ENCODE measurements around the gene HIP1. TPM values are rescaled to one million over a fixed set of nuclear protein-coding genes. Genes with fewer than 3 reads are reported as not detected.
"Not testable (repeated sequence)": the region's sequence is repeated elsewhere in the genome, so short reads cannot be mapped to it uniquely, and the experiment has no call there.

The HIP1 gene
- polyA plus RNA-seq, 12 donors = 19.1 to 29.3 (median 24.8) TPM; not detected in 1

DNA sequence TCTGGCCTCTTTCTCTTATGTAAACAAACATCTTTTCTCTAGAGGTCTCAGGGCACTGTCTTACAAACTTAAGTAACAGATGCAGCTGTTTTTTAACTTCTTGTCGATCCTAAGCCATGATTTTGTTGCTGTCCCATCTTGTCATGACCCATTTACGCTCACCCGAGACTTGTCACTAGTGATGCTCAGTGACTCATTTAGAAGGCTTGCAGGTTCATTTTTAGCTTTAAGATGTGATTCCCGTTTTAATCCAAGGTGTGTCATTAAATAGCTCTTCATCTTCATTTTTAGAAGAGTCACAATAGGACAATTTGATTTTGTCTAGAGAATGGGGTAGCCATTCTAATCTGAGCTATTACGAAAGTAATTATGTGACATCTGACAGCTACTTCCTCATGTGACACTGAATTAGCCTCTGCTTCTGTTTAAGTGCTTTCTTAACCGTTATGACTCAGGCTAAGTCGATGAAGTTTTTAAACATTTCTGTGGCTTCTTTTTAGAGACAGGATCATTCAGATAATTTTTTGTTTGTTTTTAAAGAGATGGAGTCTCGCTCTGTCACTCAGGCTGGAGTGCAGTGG lies 203.9 kb downstream of the HIP1 start:
- no peak for DNase-seq

DNA sequence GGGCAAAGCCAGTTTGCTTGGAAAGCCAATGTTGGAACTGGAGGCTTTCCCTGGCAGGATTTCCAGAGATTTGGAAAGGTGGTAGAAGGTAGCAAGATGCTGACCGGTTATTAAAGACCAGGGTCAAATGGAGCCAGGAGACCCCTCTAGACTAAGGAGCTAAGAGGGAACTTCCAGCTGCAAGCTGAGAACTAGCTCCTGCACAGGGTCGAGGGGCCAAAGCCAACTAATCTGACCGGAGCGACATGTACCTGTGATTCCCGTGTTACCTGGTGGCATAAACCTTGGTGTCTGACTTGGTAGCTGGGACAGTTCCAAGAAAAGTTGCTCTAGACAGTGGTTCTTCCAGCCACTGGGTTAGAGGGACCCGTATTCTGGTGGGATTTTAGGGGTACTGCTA lies 204.8 kb downstream of the HIP1 start:
- no peak for DNase-seq

DNA sequence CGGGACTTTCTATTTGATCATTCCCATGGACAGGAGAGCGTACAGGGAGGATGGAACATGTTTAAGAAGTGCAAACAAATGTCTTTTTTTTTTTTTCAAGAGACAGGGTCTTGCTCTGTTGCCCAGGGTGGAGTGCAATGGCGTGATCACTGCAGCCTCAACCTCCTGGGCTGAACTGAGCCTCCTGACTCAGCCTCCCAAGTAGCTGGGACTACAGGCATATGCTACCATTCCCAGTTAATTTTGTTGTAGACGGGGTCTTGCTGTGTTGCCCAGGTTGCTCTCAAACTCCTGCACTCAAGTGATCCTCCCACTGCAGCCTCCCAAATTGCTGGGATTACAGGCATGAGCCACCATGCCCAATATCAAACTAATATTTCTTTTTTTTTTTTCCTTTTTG lies 206.1 kb downstream of the HIP1 start:
- no peak for DNase-seq

GRCh38 chr7:75531359-75531821 lies 207.4 kb downstream of the HIP1 start:
- DNase-seq = no peak

GRCh38 chr7:75527224-75527722 lies 211.5 kb downstream of the HIP1 start:
- DNase-seq = not testable (repeated sequence)

GRCh38 chr7:75521727-75522126 lies 217.0 kb downstream of the HIP1 start:
- not testable (repeated sequence) for DNase-seq

GRCh38 chr7:75518842-75519241 lies 219.9 kb downstream of the HIP1 start:
- DNase-seq = not testable (repeated sequence)

DNA sequence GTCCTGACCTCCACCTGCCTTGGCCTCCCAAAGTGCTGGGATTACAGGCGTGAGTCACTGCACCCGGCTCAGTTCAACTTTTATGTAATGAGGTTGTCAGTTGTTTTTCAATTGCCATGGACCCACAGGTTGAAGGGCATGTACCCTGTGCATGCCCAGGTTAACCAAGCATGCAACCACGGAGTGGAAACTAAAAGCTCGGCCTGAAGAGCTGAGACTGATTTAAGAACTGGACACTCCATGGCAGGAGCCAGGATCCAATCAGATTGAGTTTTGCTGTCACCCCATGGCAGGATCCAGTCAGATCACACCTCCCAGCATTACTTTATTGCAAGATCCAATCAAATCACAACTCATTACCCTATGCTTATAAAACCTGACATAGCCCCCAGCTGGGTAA lies 229.7 kb downstream of the HIP1 start:
- not testable (repeated sequence) for DNase-seq

DNA sequence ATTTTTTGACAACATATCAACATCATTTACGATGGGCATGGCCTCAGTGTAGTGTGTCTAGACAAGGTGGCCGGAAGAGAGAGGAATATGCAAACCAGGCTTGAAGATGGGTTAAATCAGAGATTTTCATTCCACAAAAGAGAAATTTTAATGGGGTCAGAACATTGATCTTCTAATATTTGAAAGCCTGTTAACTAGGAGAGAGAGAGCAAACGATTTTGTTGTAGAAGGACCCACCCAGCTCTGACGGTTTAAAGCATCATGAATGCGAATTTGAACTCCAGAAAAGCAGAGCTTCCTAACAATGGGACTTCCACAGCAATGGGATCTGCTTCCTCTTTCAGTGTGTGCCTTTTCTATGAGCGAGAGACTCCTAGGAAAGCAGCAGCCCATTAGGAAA lies 246.7 kb downstream of the HIP1 start, which contains the start of gene SPDYE5:
SPDYE5 (plus strand) TSS at position 301 of the 400 bp plus-strand sequence. CDS start 1,728 bp downstream, outside the sequence.
- not testable (repeated sequence) for DNase-seq

GRCh38 chr7:75485979-75486643 lies 252.6 kb downstream of the HIP1 start, which contains the start of gene POM121C:
Gene POM121C, minus strand, starts transcription at chr7:75486299. Its CDS starts 44,803 bp downstream, at chr7:75441496.
- peak; percentile 89 for DNase-seq

DNA sequence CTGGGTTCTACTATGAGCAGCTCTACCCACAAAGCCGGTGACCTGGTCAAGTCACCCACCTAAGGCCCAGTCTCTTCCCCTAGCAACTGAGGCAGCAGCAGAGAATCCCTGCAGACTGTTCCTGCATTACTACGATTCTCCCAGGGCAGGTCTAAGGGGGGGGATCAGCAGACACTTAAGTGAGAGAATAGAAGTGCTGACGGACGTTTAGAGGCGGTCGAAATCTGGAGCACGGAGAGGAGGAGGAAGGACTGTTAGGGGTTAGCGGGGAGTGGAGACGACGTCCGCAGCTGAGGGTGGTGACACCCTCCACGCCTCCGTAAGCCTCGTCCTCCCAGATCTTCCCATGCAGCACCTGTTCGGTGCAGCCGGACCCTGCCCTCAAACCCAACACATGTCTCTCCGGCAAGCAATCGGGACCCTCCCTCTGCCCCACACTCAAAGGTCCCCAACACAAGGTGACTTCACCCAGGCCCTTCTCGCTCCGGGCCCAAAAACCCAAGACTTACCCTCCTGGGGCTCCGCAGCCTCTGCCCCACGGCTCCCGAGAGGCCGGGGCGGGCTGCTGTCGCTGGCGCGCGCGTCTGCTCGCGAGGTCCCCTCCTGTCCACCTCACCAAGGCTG lies 253.3 kb downstream of the HIP1 start:
- DNase-seq = peak; percentile 11

Other genes starting within 250 kb of the HIP1 start
- 1 to 10 TPM in 7 of 12 donors, under 1 TPM in 3, not detected in 2; 0.75 to 6.5 (median 2.1) TPM for gene SPDYE5, start 246.6 kb downstream of the HIP1 start, polyA plus RNA-seq (ENCODE audit: insufficient read length in 12 of 12)
- gene CCL26, start 33.3 kb upstream of the HIP1 start, polyA plus RNA-seq (ENCODE audit: insufficient read length in 12 of 12) = 1 to 10 TPM in 4 of 12 donors, under 1 TPM in 6, not detected in 2; 0.36 to 2.1 (median 0.91) TPM
- gene CCL24, start 74.9 kb upstream of the HIP1 start, polyA plus RNA-seq (ENCODE audit: insufficient read length in 12 of 12) = under 1 TPM in 3 of 12 donors, not detected in 9; 0.28 to 0.35 (median 0.33) TPM
- gene RHBDD2, start 140.1 kb upstream of the HIP1 start, polyA plus RNA-seq (ENCODE audit: insufficient read length in 12 of 12) = 10 to 100 TPM in 11 of 12 donors, not detected in 1; 14.2 to 36.3 (median 18.6) TPM
- gene POR, start 176.2 kb upstream of the HIP1 start, polyA plus RNA-seq (ENCODE audit: insufficient read length in 12 of 12) = 10 to 100 TPM in 11 of 12 donors, not detected in 1; 23.4 to 58.4 (median 31.8) TPM